ENCODE data around the gene RALGPS1. TPM values are rescaled to one million over a fixed set of nuclear protein-coding genes. Genes with fewer than 3 reads are reported as not detected.

RALGPS1 gene
- polyA plus RNA-seq, 1 of the 3 experiments (the other 2 are of a cell fraction), result 3.9 TPM

DNA sequence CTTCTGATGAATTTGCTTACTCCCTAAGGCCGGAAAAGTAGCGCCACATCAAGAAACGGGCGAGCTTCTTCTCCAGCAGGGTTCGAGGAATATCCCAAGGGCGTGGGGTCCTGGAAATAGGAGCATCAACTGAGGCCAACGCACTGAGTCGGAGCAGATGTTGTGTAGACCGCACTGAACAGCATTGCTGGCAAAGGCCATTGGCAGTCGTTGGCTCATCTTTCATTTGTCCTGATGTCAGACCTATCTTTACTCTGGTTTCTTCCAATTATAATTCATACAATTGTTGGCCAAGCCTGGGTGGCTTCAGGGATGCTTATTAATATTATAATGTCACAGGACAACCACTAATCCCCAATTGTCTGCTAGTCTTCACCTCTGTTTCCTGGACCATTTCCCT, 27.7 kb upstream of the RALGPS1 start:
- H3K9me2 ChIP-seq, result no peaks in the 10 kb centered on the region
- no peaks in the 10 kb centered on the region for H3K9me3 ChIP-seq
- DNase-seq, result no peak
- no peaks in the 10 kb centered on the region for H3K27me3 ChIP-seq (ENCODE audit: insufficient read depth)
- no peak overlapping the region for H3K9ac ChIP-seq
- H3K4me3 ChIP-seq (ENCODE audit: low read depth in 2 of 2, low read length in 1 of 2), result no peak overlapping the region
- H3K4me2 ChIP-seq, result no peak overlapping the region
- H4K20me1 ChIP-seq (ENCODE audit: insufficient read depth), result peaks cover 24% of the 10 kb centered on the region
- CTCF ChIA-PET, result no interaction called here
- H2AFZ ChIP-seq (ENCODE audit: low read depth), result no peak overlapping the region
- 93% methylated on average over 10 of the region's 10 CpGs for WGBS (ENCODE audit: low lambda C conversion rate)
- H3K36me3 ChIP-seq (replicated peaks in 1 of 2; ENCODE audit: control insufficient read depth in 1 of 2, insufficient read depth in 2 of 2, low read length in 1 of 2), result peaks cover 13 to 24% of the 10 kb centered on the region in 2 experiments
- no peak overlapping the region for H3K27ac ChIP-seq (ENCODE audit: low read depth in 2 of 2, low read length in 1 of 2)
- H3K79me2 ChIP-seq (ENCODE audit: insufficient read depth), result peaks cover 11% of the 10 kb centered on the region; the same call in 1 of the 2 replicates
- TF ChIP-seq, protein P1, sequence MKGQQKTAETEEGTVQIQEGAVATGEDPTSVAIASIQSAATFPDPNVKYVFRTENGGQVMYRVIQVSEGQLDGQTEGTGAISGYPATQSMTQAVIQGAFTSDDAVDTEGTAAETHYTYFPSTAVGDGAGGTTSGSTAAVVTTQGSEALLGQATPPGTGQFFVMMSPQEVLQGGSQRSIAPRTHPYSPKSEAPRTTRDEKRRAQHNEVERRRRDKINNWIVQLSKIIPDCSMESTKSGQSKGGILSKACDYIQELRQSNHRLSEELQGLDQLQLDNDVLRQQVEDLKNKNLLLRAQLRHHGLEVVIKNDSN (IDR thresholded peaks at IDR 0.05; ENCODE audit: borderline replicate concordance, low read depth), result no peak
- no peak for TF ChIP-seq RCOR1 (IDR thresholded peaks at IDR 0.05; ENCODE audit: low read length)
- TF ChIP-seq, protein P2, sequence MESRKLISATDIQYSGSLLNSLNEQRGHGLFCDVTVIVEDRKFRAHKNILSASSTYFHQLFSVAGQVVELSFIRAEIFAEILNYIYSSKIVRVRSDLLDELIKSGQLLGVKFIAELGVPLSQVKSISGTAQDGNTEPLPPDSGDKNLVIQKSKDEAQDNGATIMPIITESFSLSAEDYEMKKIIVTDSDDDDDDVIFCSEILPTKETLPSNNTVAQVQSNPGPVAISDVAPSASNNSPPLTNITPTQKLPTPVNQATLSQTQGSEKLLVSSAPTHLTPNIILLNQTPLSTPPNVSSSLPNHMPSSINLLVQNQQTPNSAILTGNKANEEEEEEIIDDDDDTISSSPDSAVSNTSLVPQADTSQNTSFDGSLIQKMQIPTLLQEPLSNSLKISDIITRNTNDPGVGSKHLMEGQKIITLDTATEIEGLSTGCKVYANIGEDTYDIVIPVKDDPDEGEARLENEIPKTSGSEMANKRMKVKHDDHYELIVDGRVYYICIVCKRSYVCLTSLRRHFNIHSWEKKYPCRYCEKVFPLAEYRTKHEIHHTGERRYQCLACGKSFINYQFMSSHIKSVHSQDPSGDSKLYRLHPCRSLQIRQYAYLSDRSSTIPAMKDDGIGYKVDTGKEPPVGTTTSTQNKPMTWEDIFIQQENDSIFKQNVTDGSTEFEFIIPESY (IDR thresholded peaks at IDR 0.05; ENCODE audit: borderline replicate concordance, low read depth), result no peak
- no peak for TF ChIP-seq MXI1 (IDR thresholded peaks at IDR 0.05; ENCODE audit: low read depth, low read length)
- no peak for TF ChIP-seq POLR2AphosphoS5 (IDR thresholded peaks at IDR 0.05; ENCODE audit: low read depth, low read length)
- no peak for TF ChIP-seq YY1 (IDR thresholded peaks at IDR 0.05; ENCODE audit: low read depth)
- TF ChIP-seq JUND (IDR thresholded peaks at IDR 0.05), result no peak
- TF ChIP-seq, protein P3, sequence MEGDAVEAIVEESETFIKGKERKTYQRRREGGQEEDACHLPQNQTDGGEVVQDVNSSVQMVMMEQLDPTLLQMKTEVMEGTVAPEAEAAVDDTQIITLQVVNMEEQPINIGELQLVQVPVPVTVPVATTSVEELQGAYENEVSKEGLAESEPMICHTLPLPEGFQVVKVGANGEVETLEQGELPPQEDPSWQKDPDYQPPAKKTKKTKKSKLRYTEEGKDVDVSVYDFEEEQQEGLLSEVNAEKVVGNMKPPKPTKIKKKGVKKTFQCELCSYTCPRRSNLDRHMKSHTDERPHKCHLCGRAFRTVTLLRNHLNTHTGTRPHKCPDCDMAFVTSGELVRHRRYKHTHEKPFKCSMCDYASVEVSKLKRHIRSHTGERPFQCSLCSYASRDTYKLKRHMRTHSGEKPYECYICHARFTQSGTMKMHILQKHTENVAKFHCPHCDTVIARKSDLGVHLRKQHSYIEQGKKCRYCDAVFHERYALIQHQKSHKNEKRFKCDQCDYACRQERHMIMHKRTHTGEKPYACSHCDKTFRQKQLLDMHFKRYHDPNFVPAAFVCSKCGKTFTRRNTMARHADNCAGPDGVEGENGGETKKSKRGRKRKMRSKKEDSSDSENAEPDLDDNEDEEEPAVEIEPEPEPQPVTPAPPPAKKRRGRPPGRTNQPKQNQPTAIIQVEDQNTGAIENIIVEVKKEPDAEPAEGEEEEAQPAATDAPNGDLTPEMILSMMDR (IDR thresholded peaks at IDR 0.05), result no peak
- H3F3A ChIP-seq (replicated peaks; ENCODE audit: insufficient read depth), result no peaks in the 10 kb centered on the region
- no peaks in the 10 kb centered on the region; a peak in 1 of 4 replicates for H3K4me1 ChIP-seq (ENCODE audit: control insufficient read depth in 1 of 2, insufficient read depth in 2 of 2, low read depth in 1 of 2, low read length in 1 of 2)
- POLR2A ChIA-PET, result no interaction called here

DNA sequence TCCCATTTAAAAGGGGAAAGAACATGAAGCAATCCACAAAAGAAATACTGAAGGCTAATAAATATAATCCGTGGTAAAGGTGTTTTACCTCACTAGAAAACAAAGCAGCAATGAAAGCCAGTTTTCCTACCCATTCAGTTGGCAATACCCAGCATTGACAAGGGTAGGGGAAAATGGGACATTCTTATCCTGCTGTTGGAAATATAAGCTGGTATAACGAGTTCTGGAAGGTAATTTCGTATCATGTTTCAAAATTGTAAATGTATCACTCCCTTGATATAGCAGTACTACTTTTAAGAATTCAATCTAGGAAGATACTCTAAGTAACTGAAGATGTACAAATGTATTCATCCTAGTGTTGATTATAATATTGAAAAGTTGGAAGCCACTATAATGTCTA, 22.9 kb upstream of the RALGPS1 start:
- Histone ChIP-seq H3K4me3 (ENCODE audit: low read depth in 2 of 2, low read length in 1 of 2) (no peak overlapping the region), H3K9me3 (no peaks in the 10 kb centered on the region), H3K27ac (ENCODE audit: low read depth in 2 of 2, low read length in 1 of 2) (no peak overlapping the region), H3K79me2 (ENCODE audit: insufficient read depth) (no peaks in the 10 kb centered on the region), H3K36me3 (replicated peaks in 1 of 2; ENCODE audit: control insufficient read depth in 1 of 2, insufficient read depth in 2 of 2, low read length in 1 of 2) (no peaks in the 10 kb centered on the region), H3K9me2 (no peaks in the 10 kb centered on the region), H3K4me2 (no peak overlapping the region), H2AFZ (ENCODE audit: low read depth) (no peak overlapping the region), H4K20me1 (ENCODE audit: insufficient read depth) (no peaks in the 10 kb centered on the region), H3K9ac (no peak overlapping the region), H3K4me1 (ENCODE audit: control insufficient read depth in 1 of 2, insufficient read depth in 2 of 2, low read depth in 1 of 2, low read length in 1 of 2) (no peaks in the 10 kb centered on the region; a peak in 1 of 4 replicates), H3F3A (replicated peaks; ENCODE audit: insufficient read depth) (no peaks in the 10 kb centered on the region), H3K27me3 (ENCODE audit: insufficient read depth) (no peaks in the 10 kb centered on the region)
- TF ChIP-seq, protein P2 (IDR thresholded peaks at IDR 0.05; ENCODE audit: borderline replicate concordance, low read depth), result no peak
- TF ChIP-seq GABPA (IDR thresholded peaks at IDR 0.05; ENCODE audit: low read depth), result no peak
- no peak for TF ChIP-seq SIN3A (IDR thresholded peaks at IDR 0.05; ENCODE audit: borderline replicate concordance, low read depth, low read length)
- TF ChIP-seq FOXM1 (IDR thresholded peaks at IDR 0.05; ENCODE audit: low read depth), result no peak
- no peak for TF ChIP-seq RXRA (IDR thresholded peaks at IDR 0.05; ENCODE audit: borderline replicate concordance, low read depth)
- no peak for TF ChIP-seq RAD21 (IDR thresholded peaks at IDR 0.05; ENCODE audit: low read length)
- TF ChIP-seq GATA2 (CRISPR knock-in tag; IDR thresholded peaks at IDR 0.05), result no peak
- no peak for TF ChIP-seq JUND (IDR thresholded peaks at IDR 0.05)
- no peak for TF ChIP-seq EZH2phosphoT487 (IDR thresholded peaks at IDR 0.05; ENCODE audit: borderline replicate concordance, low read depth)
- no peak for TF ChIP-seq FOXJ3 (CRISPR knock-in tag; IDR thresholded peaks at IDR 0.05)
- no peak for TF ChIP-seq YY1 (IDR thresholded peaks at IDR 0.05; ENCODE audit: low read depth)
- POLR2A ChIA-PET, result no interaction called here
- WGBS (ENCODE audit: low lambda C conversion rate), result 72% methylated on average over 3 of the region's 3 CpGs
- CTCF ChIA-PET, result no interaction called here
- no peak for DNase-seq
